Caco-2 (cell line): ENCODE data around the gene LUC7L3. TPM values are rescaled to one million over a fixed set of nuclear protein-coding genes. Genes with fewer than 3 reads are reported as not detected.

Experiments
- BruUV-seq: library from RNA; stranded (reverse); fragments of 400-500 nt; replicated peaks from 2 replicates; lab custom pipeline; 2021; lab: Mats Ljungman, UMichigan
- CTCF ChIA-PET: fragments of 300-600 bp; sonication (Branson Sonifier 250); formaldehyde crosslinking; loops from one replicate; lab custom pipeline; 2022; ENCODE audit warnings: antibody characterized with exemption; lab: Charles Lee
- POLR2A ChIA-PET: fragments of 300-600 bp; sonication (Branson Sonifier 250); formaldehyde crosslinking; loops from one replicate; lab custom pipeline; 2022; ENCODE audit warnings: antibody characterized with exemption; lab: Charles Lee
- DNase-seq, 2 experiments: peaks; one replicate each; pipeline versions ENCODE4 v3.0.0 to v3.0.0-alpha.2; 2020 to 2022
- H3K27me3 ChIP-seq: replicated peaks from 2 replicates; pipeline ENCODE4 v1.6.0; 2011; ENCODE audit warnings: low read length; ENCODE audit not compliant: control insufficient read depth, insufficient read depth
- H3K36me3 ChIP-seq: 2 replicates; pipeline ENCODE4 v1.5.1; 2011; ENCODE audit warnings: low read length; ENCODE audit not compliant: control insufficient read depth, insufficient read depth
- H3K4me1 ChIP-seq: fragments of 250-450 bp; sonication (Bioruptor Pico); 2 replicates; pipeline ENCODE4 v1.5.1; 2020; ENCODE audit warnings: mild to moderate bottlenecking
- H3K4me3 ChIP-seq: 2 replicates; pipeline ENCODE4 v1.5.1; 2011; ENCODE audit warnings: low read depth, mild to moderate bottlenecking, control low read depth, low read length
- H3K9me3 ChIP-seq: fragments of 250-450 bp; sonication (Bioruptor Pico); 2 replicates; pipeline ENCODE4 v1.5.1; 2020; ENCODE audit warnings: mild to moderate bottlenecking, moderate library complexity
- H3K27ac Mint-ChIP-seq: one replicate; pipeline ENCODE4 v1.8.0; 2022; ENCODE audit warnings: mixed read lengths; ENCODE audit not compliant: unreplicated experiment
- H3K27me3 Mint-ChIP-seq: one replicate; pipeline ENCODE4 v1.8.0; 2022; ENCODE audit warnings: mixed read lengths; ENCODE audit not compliant: insufficient read depth, unreplicated experiment
- H3K36me3 Mint-ChIP-seq: one replicate; pipeline ENCODE4 v1.8.0; 2022; ENCODE audit warnings: mild to moderate bottlenecking, mixed read lengths; ENCODE audit not compliant: insufficient read depth, unreplicated experiment
- H3K4me1 Mint-ChIP-seq: one replicate; pipeline ENCODE4 v1.8.0; 2022; ENCODE audit warnings: low read depth, mixed read lengths; ENCODE audit not compliant: unreplicated experiment
- H3K4me3 Mint-ChIP-seq: one replicate; pipeline ENCODE4 v1.8.0; 2022; ENCODE audit warnings: mild to moderate bottlenecking, moderate library complexity, mixed read lengths; ENCODE audit not compliant: unreplicated experiment
- H3K9me3 Mint-ChIP-seq: one replicate; pipeline ENCODE4 v1.8.0; 2022; ENCODE audit warnings: mixed read lengths; ENCODE audit not compliant: unreplicated experiment
- CTCF ChIP-seq, 2 experiments: fragments of 200-600 bp in 1 of 2; IDR thresholded peaks; 1 replicate in 1 of 2; 2 replicates in 1 of 2; pipeline versions ENCODE4 v1.5.1 to v1.8.0; 2011 to 2022; ENCODE audit warnings: antibody characterized with exemption in 1 of 2, control low read depth in 1 of 2, inconsistent platforms in 1 of 2, low read depth in 1 of 2, low read length in 1 of 2, mild to moderate bottlenecking in 1 of 2, moderate library complexity in 1 of 2; ENCODE audit not compliant: insufficient read depth in 1 of 2, severe bottlenecking in 1 of 2, unreplicated experiment in 1 of 2
- intact Hi-C: fragments of 100-400 bp; cut with micrococcal nuclease; formaldehyde crosslinking; loops from one replicate; pipeline ENCODE4 v1.10.0; 2022; ENCODE audit not compliant: unreplicated experiment
- total RNA-seq: library from RNA; stranded (reverse); gene quantifications from 2 replicates; pipeline ENCODE4 v1.2.3, GENCODE V29; 2022

Gene LUC7L3
- total RNA-seq, 1 experiment from 2014 or later, result 287 TPM

DNA sequence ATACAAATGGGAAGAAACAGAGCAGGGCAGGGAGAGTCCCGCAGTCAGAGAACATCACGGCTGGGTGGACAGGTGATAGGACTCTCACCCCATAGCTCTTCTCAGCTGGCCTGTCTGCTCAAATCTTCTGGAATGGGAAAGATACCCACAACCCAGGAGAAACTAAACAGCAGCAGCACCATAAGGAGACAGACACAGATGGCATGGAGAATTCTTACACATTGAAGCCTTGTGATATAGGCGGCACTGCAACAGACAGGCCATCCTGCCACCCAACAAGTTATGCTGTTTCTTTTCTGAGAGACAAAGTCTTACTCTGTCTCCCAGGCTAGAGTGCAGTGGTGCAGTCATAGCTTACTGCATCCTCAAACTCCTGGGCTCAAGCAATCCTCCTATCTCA, 56.5 kb downstream of the LUC7L3 start:
- no peak for TF ChIP-seq CTCF (IDR thresholded peaks at IDR 0.05; ENCODE audit: insufficient read depth in 1 of 2, low read depth in 1 of 2, low read length in 1 of 2, severe bottlenecking in 1 of 2, unreplicated experiment in 1 of 2)
- intact Hi-C loops, result no loop called here
- CTCF ChIA-PET, result interaction anchor here (0.5 to 1.2 kb wide), 5 partner anchors 10 to 275 kb away, joined by 3 to 8 read pairs (median 3); no protein-coding TSS in a partner anchor
- BruUV-seq, result no TSS peak
- no peak for DNase-seq
- no peaks in the 10 kb centered on the region for H3K36me3 Mint-ChIP-seq
- H3K27me3 Mint-ChIP-seq, result no peaks in the 10 kb centered on the region
- peaks cover 7% of the 10 kb centered on the region for H3K4me1 Mint-ChIP-seq
- H3K27me3 ChIP-seq, result no peaks in the 10 kb centered on the region
- no peak overlapping the region for H3K4me3 Mint-ChIP-seq
- POLR2A ChIA-PET, result no interaction called here
- no peak overlapping the region for H3K4me3 ChIP-seq
- H3K36me3 ChIP-seq, result no peaks in the 10 kb centered on the region
- H3K27ac Mint-ChIP-seq, result no peak overlapping the region
- no peaks in the 10 kb centered on the region for H3K4me1 ChIP-seq
- no peaks in the 10 kb centered on the region for H3K9me3 Mint-ChIP-seq
- no peaks in the 10 kb centered on the region for H3K9me3 ChIP-seq

- no peaks in the 10 kb centered on the region for H3K9me3 Mint-ChIP-seq
- peaks cover 8% of the 10 kb centered on the region for H3K4me1 Mint-ChIP-seq
- TF ChIP-seq CTCF (IDR thresholded peaks at IDR 0.05; ENCODE audit: insufficient read depth in 1 of 2, low read depth in 1 of 2, low read length in 1 of 2, severe bottlenecking in 1 of 2, unreplicated experiment in 1 of 2), result no peak
- no peaks in the 10 kb centered on the region for H3K4me1 ChIP-seq
- no peak overlapping the region for H3K27ac Mint-ChIP-seq
- no peak for DNase-seq
- H3K27me3 Mint-ChIP-seq, result no peaks in the 10 kb centered on the region
- BruUV-seq, result no TSS peak
- H3K9me3 ChIP-seq, result no peaks in the 10 kb centered on the region
- no peaks in the 10 kb centered on the region for H3K27me3 ChIP-seq
- H3K36me3 Mint-ChIP-seq, result peaks cover 6% of the 10 kb centered on the region
- no peak overlapping the region for H3K4me3 ChIP-seq
- H3K36me3 ChIP-seq, result no peaks in the 10 kb centered on the region
- POLR2A ChIA-PET, result no interaction called here
- intact Hi-C loops, result no loop called here
- H3K4me3 Mint-ChIP-seq, result no peak overlapping the region
- CTCF ChIA-PET, result no interaction called here
Measured at GRCh38 chr17:50778471-50778870, 59.1 kb downstream of the LUC7L3 start.

GRCh38 chr17:50778988-50779387, 59.6 kb downstream of the LUC7L3 start:
- Mint-ChIP-seq H3K36me3 (peaks cover 6% of the 10 kb centered on the region), H3K27ac (no peak overlapping the region), H3K4me3 (no peak overlapping the region), H3K9me3 (no peaks in the 10 kb centered on the region), H3K27me3 (no peaks in the 10 kb centered on the region), H3K4me1 (peaks cover 11% of the 10 kb centered on the region)
- H3K27me3 ChIP-seq, result no peaks in the 10 kb centered on the region
- TF ChIP-seq CTCF (IDR thresholded peaks at IDR 0.05; ENCODE audit: insufficient read depth in 1 of 2, low read depth in 1 of 2, low read length in 1 of 2, severe bottlenecking in 1 of 2, unreplicated experiment in 1 of 2), result no peak
- no peak for DNase-seq
- no peaks in the 10 kb centered on the region for H3K36me3 ChIP-seq
- H3K4me1 ChIP-seq, result no peaks in the 10 kb centered on the region
- no peaks in the 10 kb centered on the region for H3K9me3 ChIP-seq
- no peak overlapping the region for H3K4me3 ChIP-seq
- BruUV-seq, result no TSS peak
- ChIA-PET POLR2A (no interaction called here), CTCF (interaction anchor here (0.5 to 0.9 kb wide), 3 partner anchors 49 to 1006 kb away, joined by 3 to 4 read pairs (median 3); no protein-coding TSS in a partner anchor)
- intact Hi-C loops, result no loop called here
